GM18511 (cell line): ENCODE results near the gene MCHR1.
"Not testable (repeated sequence)": the region's sequence is repeated elsewhere in the genome, so short reads cannot be mapped to it uniquely, and the experiment has no call there.

ENCODE experiments used
- ATAC-seq: cut with Tn5 transposase; IDR thresholded peaks from one replicate; pipeline ENCODE4 v1.9.1; 2021; ENCODE audit warnings: mild to moderate bottlenecking, moderate library complexity; ENCODE audit not compliant: unreplicated experiment

Gene MCHR1

GRCh38 chr22:40687706-40688105, 8.4 kb downstream of the MCHR1 start:
- no peak for ATAC-seq

- ATAC-seq = no peak
These were observed 11.1 kb downstream of the MCHR1 start for GRCh38 chr22:40690370-40690769.

GRCh38 chr22:40691532-40691931, 12.2 kb downstream of the MCHR1 start:
- ATAC-seq = no peak

- ATAC-seq = no peak
These were observed 15.1 kb downstream of the MCHR1 start for GRCh38 chr22:40694411-40694810.

GRCh38 chr22:40701274-40701673, 22.0 kb downstream of the MCHR1 start:
- no peak for ATAC-seq

- no peak for ATAC-seq
These were observed 23.9 kb downstream of the MCHR1 start for GRCh38 chr22:40703174-40703573.

GRCh38 chr22:40703736-40704135, 24.5 kb downstream of the MCHR1 start:
- no peak for ATAC-seq

- ATAC-seq = no peak
These were observed 26.8 kb downstream of the MCHR1 start for GRCh38 chr22:40705918-40706682.

- no peak for ATAC-seq
These were observed 27.9 kb downstream of the MCHR1 start for GRCh38 chr22:40707154-40707553.

- no peak for ATAC-seq
These were observed 28.9 kb downstream of the MCHR1 start for GRCh38 chr22:40708177-40708576.

- ATAC-seq = no peak
These were observed 30.6 kb downstream of the MCHR1 start for GRCh38 chr22:40709752-40710413.

GRCh38 chr22:40712311-40712710, 33.0 kb downstream of the MCHR1 start:
- no peak for ATAC-seq

- no peak for ATAC-seq
These were observed 35.4 kb downstream of the MCHR1 start for GRCh38 chr22:40714499-40715337.

GRCh38 chr22:40716116-40716515, 36.8 kb downstream of the MCHR1 start:
- no peak for ATAC-seq

- ATAC-seq = not testable (repeated sequence)
These were observed 38.4 kb downstream of the MCHR1 start for GRCh38 chr22:40717657-40718056.

GRCh38 chr22:40718250-40719204, 39.2 kb downstream of the MCHR1 start:
- ATAC-seq = no peak

GRCh38 chr22:40719599-40719998, 40.3 kb downstream of the MCHR1 start:
- no peak for ATAC-seq

GRCh38 chr22:40720156-40720537, 40.9 kb downstream of the MCHR1 start:
- not testable (repeated sequence) for ATAC-seq

- ATAC-seq = no peak
These were observed 41.4 kb downstream of the MCHR1 start for GRCh38 chr22:40720538-40721256.

- ATAC-seq = no peak
These were observed 42.0 kb downstream of the MCHR1 start for GRCh38 chr22:40721266-40721665.
